Smooth muscle cell (in vitro differentiated cells): ENCODE results near the gene SIAH2. TPM values are rescaled to one million over a fixed set of nuclear protein-coding genes. Genes with fewer than 3 reads are reported as not detected.

Source experiments
- DNase-seq: peaks from one replicate; lab custom pipeline; 2025; ENCODE audit not compliant: unreplicated experiment; lab: John Stamatoyannopoulos, UW
- H2AFZ ChIP-seq: fragments of 200-600 bp; sonication (generic); 2 replicates; pipeline ENCODE4 v1.6.0; 2016; ENCODE audit warnings: antibody characterized with exemption, low read depth, mild to moderate bottlenecking
- H3F3A ChIP-seq: fragments of 200-600 bp; sonication (generic); 2 replicates; pipeline ENCODE4 v1.6.0; 2017; ENCODE audit warnings: antibody characterized with exemption, low read depth
- H3K27ac ChIP-seq: fragments of 200-600 bp; sonication (generic); 2 replicates; pipeline ENCODE4 v1.5.1; 2016; ENCODE audit warnings: low read depth, mild to moderate bottlenecking
- H3K27me3 ChIP-seq: fragments of 200-600 bp; sonication (generic); 2 replicates; pipeline ENCODE4 v1.6.1; 2016; ENCODE audit warnings: low read depth, mild to moderate bottlenecking
- H3K36me3 ChIP-seq: fragments of 200-600 bp; sonication (generic); 2 replicates; pipeline ENCODE4 v1.5.1; 2016; ENCODE audit warnings: low read depth
- H3K4me1 ChIP-seq: fragments of 200-600 bp; sonication (generic); 2 replicates; pipeline ENCODE4 v1.5.1; 2016; ENCODE audit warnings: low read depth
- H3K4me2 ChIP-seq: fragments of 200-600 bp; sonication (generic); 2 replicates; pipeline ENCODE4 v1.6.0; 2016; ENCODE audit warnings: mild to moderate bottlenecking
- H3K4me3 ChIP-seq: fragments of 200-600 bp; sonication (generic); 2 replicates; pipeline ENCODE4 v1.5.1; 2016; ENCODE audit warnings: mild to moderate bottlenecking
- H3K79me2 ChIP-seq: fragments of 200-600 bp; sonication (generic); 2 replicates; pipeline ENCODE4 v1.6.0; 2016; ENCODE audit warnings: low read depth, mild to moderate bottlenecking
- H3K9ac ChIP-seq: fragments of 200-600 bp; sonication (generic); 2 replicates; pipeline ENCODE4 v1.6.0; 2016; ENCODE audit warnings: low read depth
- H3K9me3 ChIP-seq: fragments of 200-600 bp; sonication (generic); replicated peaks from 2 replicates; pipeline ENCODE4 v1.5.1; 2016; ENCODE audit warnings: low read depth
- H4K20me1 ChIP-seq: fragments of 200-600 bp; sonication (generic); 2 replicates; pipeline ENCODE4 v1.6.0; 2016; ENCODE audit warnings: low read depth
- CTCF ChIP-seq: fragments of 200-600 bp; sonication (generic); IDR thresholded peaks from 2 replicates; pipeline ENCODE4 v1.5.1; 2017; ENCODE audit warnings: borderline replicate concordance, mild to moderate bottlenecking, antibody characterized with exemption; ENCODE audit not compliant: insufficient read depth, poor library complexity, severe bottlenecking
- WGBS: methylation state at CpG from one replicate; pipeline ENCODE4 v1.1.7; 2016; ENCODE audit warnings: low lambda C conversion rate; 5-methylcytosine and 5-hydroxymethylcytosine counted together
- polyA plus RNA-seq: library from polyadenylated mRNA; unstranded; fragments of >200 nt; fragmentation: Nextera tagmentation; extraction: Ambion mirVana; gene quantifications from 2 replicates; pipeline ENCODE4 v1.2.1, GENCODE V29; 2016
- total RNA-seq: library from RNA; depleted of rRNA; stranded (reverse); fragments of >200 nt; gene quantifications from 2 replicates; pipeline ENCODE4 v1.2.3, GENCODE V29; 2014

Gene SIAH2
- total and polyA plus RNA-seq, 2 experiments from 2014 or later = 43.9 to 44.9 TPM

- no peak overlapping the region for H2AFZ ChIP-seq
- H3K4me3 ChIP-seq = no peak overlapping the region
- peaks cover 24% of the 10 kb centered on the region for H3K4me1 ChIP-seq
- 73% methylated on average over 2 of the region's 2 CpGs for WGBS
- no peaks in the 10 kb centered on the region for H3K36me3 ChIP-seq
- H3K9me3 ChIP-seq = no peaks in the 10 kb centered on the region
- H3K27me3 ChIP-seq = peaks cover 5% of the 10 kb centered on the region
- no peak for TF ChIP-seq CTCF
- no peaks in the 10 kb centered on the region for H3K79me2 ChIP-seq
- no peak for DNase-seq
- H3K4me2 ChIP-seq = no peak overlapping the region
- no peaks in the 10 kb centered on the region for H4K20me1 ChIP-seq
- H3K9ac ChIP-seq = no peak overlapping the region
- H3F3A ChIP-seq = no peaks in the 10 kb centered on the region
- H3K27ac ChIP-seq = no peak overlapping the region
These were observed 42.4 kb upstream of the SIAH2 start for GRCh38 chr3:150805354-150805753.

GRCh38 chr3:150803440-150803985 is 40.5 kb upstream of the SIAH2 start:
- no peak overlapping the region for H3K27ac ChIP-seq
- H3F3A ChIP-seq = no peaks in the 10 kb centered on the region
- no peak for TF ChIP-seq CTCF
- no peaks in the 10 kb centered on the region for H4K20me1 ChIP-seq
- peaks cover 30% of the 10 kb centered on the region for H3K4me1 ChIP-seq
- WGBS = 87% methylated on average over 9 of the region's 9 CpGs
- no peaks in the 10 kb centered on the region for H3K79me2 ChIP-seq
- H2AFZ ChIP-seq = no peak overlapping the region
- peaks cover 5% of the 10 kb centered on the region for H3K27me3 ChIP-seq
- no peak for DNase-seq
- no peaks in the 10 kb centered on the region for H3K9me3 ChIP-seq
- H3K4me2 ChIP-seq = no peak overlapping the region
- no peak overlapping the region for H3K9ac ChIP-seq
- H3K36me3 ChIP-seq = no peaks in the 10 kb centered on the region
- no peak overlapping the region for H3K4me3 ChIP-seq

GRCh38 chr3:150800722-150801121 is 37.8 kb upstream of the SIAH2 start:
- no peak overlapping the region for H3K9ac ChIP-seq
- no peaks in the 10 kb centered on the region for H3K36me3 ChIP-seq
- H3K4me2 ChIP-seq = no peak overlapping the region
- H3F3A ChIP-seq = peaks cover 3% of the 10 kb centered on the region
- WGBS = 92% methylated on average over 2 of the region's 2 CpGs
- no peaks in the 10 kb centered on the region for H4K20me1 ChIP-seq
- no peak overlapping the region for H3K4me3 ChIP-seq
- H3K4me1 ChIP-seq = peaks cover 32% of the 10 kb centered on the region
- DNase-seq = no peak
- H2AFZ ChIP-seq = no peak overlapping the region
- TF ChIP-seq CTCF = no peak
- H3K79me2 ChIP-seq = no peaks in the 10 kb centered on the region
- peaks cover 5% of the 10 kb centered on the region for H3K27me3 ChIP-seq
- H3K9me3 ChIP-seq = no peaks in the 10 kb centered on the region
- H3K27ac ChIP-seq = no peak overlapping the region

- no peaks in the 10 kb centered on the region for H3K79me2 ChIP-seq
- no peaks in the 10 kb centered on the region for H4K20me1 ChIP-seq
- no peaks in the 10 kb centered on the region for H3K9me3 ChIP-seq
- no peaks in the 10 kb centered on the region for H3K36me3 ChIP-seq
- no peak overlapping the region for H3K4me3 ChIP-seq
- H3K4me1 ChIP-seq = peaks cover 13% of the 10 kb centered on the region
- H3K4me2 ChIP-seq = peak overlapping the region; percentile 62
- no peak for DNase-seq
- TF ChIP-seq CTCF = no peak
- H3K9ac ChIP-seq = no peak overlapping the region
- peaks cover 3% of the 10 kb centered on the region for H3F3A ChIP-seq
- H2AFZ ChIP-seq = peak overlapping the region; percentile 59
- 17% methylated on average over 4 of the region's 4 CpGs for WGBS
- H3K27ac ChIP-seq = no peak overlapping the region
- H3K27me3 ChIP-seq = peaks cover 5% of the 10 kb centered on the region
These were observed 35.2 kb upstream of the SIAH2 start for GRCh38 chr3:150798122-150798618.
